HG03045 (cell line): ENCODE data around the gene PCDHB16.
"Not testable (repeated sequence)": the region's sequence is repeated elsewhere in the genome, so short reads cannot be mapped to it uniquely, and the experiment has no call there.

Source experiments
- ATAC-seq: cut with Tn5 transposase; IDR thresholded peaks from one replicate; pipeline ENCODE4 v1.9.1; 2021; ENCODE audit warnings: mild to moderate bottlenecking, moderate library complexity; ENCODE audit not compliant: unreplicated experiment

The PCDHB16 gene

GRCh38 chr5:141182248-141182647 lies at the start of gene PCDHB16:
TSS of gene PCDHB16 (plus strand) at chr5:141182387. CDS start at chr5:141182560, 173 bp downstream.
- ATAC-seq: no peak

DNA sequence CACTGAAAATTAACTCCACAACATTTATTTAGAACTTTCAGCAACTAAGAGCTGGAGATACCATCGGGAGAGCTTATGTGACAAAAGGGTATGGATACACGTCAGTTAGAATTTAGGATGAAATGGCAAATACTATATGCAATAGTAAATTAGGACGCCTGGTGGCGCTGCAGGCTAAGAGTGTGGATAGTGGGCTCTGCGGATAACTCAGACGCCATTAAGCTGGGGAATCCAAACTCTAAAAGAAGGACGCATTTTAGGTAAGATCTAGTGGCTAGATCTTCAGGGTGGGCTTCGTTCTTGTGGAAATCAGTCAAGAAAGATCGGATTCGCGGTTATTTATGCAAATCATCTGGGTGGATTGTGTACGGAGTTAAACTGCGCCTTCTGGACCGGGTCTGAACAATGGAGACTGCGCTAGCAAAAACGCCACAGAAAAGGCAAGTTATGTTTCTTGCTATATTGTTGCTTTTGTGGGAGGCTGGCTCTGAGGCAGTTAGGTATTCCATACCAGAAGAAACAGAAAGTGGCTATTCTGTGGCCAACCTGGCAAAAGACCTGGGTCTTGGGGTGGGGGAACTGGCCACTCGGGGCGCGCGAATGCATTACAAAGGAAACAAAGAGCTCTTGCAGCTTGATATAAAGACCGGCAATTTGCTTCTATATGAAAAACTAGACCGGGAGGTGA lies 47.0 kb upstream of the PCDHB16 start, which contains the start of gene PCDHB5:
Gene PCDHB5 (plus strand): TSS at position 177 of the 688 bp plus-strand sequence. CDS start 229 bp downstream, at position 406.
- no peak for ATAC-seq

GRCh38 chr5:141135718-141136266 lies 46.4 kb upstream of the PCDHB16 start:
- no peak for ATAC-seq

- ATAC-seq: not testable (repeated sequence)
Measured at GRCh38 chr5:141137346-141137745, 44.8 kb upstream of the PCDHB16 start.

GRCh38 chr5:141149812-141150211 lies 32.4 kb upstream of the PCDHB16 start, which contains the start of gene PCDHB6:
TSS of gene PCDHB6 (plus strand) at chr5:141150057. CDS start at chr5:141150258, 201 bp downstream.
- ATAC-seq: no peak

DNA sequence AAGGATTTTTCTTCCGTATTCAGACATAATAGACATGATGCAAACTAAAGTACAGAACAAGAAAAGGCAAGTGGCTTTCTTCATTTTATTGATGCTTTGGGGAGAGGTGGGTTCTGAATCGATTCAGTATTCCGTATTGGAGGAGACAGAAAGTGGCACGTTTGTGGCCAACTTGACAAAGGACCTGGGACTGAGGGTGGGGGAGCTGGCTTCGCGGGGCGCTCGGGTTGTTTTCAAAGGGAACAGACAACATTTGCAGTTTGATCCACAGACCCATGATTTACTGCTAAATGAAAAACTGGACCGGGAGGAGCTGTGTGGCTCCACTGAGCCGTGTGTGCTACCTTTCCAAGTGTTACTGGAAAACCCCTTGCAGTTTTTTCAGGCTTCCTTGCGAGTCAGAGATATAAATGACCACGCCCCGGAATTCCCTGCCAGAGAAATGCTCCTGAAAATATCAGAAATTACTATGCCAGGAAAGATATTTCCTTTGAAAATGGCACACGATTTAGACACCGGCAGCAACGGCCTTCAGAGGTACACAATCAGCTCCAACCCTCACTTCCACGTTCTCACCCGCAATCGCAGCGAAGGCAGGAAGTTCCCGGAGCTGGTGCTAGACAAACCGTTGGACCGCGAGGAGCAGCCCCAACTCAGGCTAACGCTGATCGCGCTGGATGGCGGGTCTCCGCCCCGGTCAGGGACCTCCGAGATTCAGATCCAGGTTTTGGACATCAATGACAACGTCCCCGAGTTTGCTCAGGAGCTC lies 31.8 kb upstream of the PCDHB16 start:
- no peak for ATAC-seq

DNA sequence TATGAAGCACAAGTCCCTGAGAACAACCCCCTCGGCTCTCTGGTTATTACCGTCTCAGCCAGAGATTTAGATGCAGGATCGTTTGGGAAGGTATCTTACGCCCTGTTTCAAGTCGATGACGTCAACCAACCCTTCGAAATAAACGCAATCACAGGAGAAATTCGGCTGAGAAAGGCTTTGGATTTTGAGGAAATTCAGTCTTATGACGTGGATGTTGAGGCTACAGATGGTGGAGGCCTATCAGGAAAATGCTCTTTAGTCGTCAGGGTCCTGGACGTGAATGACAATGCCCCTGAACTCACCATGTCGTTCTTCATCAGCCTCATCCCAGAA lies 31.2 kb upstream of the PCDHB16 start:
- ATAC-seq: no peak

GRCh38 chr5:141151632-141152031 lies 30.6 kb upstream of the PCDHB16 start:
- ATAC-seq: not testable (repeated sequence)

- ATAC-seq: not testable (repeated sequence)
Measured at GRCh38 chr5:141152096-141152495, 30.1 kb upstream of the PCDHB16 start.

DNA sequence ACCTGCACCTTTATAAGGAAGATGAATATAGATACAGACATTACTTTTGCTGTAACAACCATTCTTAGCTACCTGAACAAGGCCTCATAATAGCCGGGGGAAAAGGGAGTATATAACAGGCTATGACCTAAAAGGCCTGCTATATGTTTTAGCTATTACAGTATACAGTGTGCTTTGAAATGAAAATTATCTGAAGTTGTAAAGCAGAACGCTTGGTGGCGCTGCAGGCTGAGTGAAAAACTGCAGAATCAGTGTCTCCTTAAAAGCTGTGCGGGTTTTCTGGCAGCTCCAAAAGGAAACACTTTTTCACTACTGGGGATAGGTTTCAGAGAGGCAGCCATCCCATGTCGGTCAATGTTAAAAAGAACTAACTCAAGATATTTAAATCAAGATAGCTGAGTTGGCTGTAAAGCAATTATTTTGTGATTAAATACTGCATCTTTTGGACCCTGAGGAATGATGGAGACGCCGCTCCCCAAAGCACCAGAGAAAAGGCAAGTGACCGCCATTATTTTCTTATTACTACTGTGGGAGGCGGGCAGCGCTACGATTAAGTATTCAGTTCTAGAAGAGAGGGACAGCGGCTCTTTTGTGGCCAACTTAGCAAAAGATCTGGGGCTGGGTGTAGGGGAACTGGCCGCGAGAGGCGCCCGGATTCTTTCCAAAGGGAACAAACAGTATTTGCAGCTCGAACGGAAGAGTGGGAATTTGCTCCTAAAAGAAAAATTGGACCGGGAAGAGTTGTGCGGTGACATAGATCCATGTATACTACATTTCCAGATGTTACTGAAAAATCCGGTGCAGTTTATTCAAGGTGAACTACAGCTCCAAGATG lies 26.4 kb upstream of the PCDHB16 start:
- ATAC-seq: no peak

DNA sequence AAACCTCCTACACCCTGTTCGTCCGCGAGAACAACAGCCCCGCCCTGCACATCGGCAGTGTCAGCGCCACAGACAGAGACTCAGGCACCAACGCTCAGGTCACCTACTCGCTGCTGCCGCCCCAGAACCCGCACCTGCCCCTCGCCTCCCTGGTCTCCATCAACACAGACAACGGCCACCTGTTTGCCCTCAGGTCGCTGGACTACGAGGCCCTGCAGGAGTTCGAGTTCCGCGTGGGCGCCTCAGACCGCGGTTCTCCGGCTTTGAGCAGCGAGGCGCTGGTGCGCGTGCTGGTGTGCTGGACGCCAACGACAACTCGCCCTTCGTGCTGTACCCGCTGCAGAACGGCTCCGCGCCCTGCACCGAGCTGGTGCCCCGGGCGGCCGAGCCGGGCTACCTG lies 24.8 kb upstream of the PCDHB16 start:
- ATAC-seq: not testable (repeated sequence)

DNA sequence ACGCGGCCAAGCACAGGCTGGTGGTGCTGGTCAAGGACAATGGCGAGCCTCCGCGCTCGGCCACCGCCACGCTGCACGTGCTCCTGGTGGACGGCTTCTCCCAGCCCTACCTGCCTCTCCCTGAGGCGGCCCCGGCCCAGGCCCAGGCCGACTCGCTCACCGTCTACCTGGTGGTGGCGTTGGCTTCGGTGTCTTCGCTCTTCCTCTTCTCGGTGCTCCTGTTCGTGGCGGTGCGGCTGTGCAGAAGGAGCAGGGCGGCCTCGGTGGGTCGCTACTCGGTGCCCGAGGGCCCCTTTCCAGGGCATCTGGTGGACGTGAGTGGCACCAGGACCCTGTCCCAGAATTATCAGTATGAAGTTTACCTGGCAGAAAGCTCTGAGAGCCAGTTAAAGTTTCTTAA lies 24.3 kb upstream of the PCDHB16 start:
- not testable (repeated sequence) for ATAC-seq

DNA sequence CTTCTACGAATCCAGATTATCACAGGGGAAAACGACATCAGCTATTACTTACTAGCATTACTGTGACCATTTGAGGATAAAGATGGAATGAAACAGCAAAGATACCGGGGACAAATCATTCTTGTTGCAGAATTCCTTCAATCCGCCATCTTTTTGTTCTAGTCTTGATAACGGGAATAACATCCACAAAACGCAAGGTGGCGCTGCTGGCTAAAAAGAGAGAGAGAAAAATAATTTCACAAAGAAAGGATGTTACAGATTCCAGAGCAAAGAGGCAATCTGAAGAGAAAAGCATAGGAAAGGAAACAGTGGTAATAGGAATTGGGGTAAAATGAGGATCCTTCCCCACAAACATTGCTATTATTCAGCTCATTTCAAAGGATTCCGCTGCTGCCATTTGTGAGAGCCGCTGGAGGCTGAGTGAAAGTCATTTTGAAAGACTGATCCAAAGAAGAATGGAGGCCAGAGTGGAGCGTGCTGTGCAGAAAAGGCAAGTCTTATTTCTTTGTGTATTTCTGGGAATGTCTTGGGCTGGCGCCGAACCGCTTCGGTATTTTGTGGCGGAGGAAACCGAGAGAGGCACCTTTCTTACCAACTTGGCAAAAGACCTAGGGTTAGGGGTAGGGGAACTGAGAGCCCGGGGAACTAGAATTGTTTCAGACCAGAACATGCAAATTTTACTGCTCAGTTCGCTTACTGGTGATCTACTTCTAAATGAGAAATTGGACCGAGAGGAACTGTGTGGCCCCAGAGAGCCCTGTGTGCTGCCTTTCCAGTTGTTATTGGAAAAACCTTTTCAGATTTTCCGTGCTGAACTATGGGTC lies 9.6 kb upstream of the PCDHB16 start, which contains the start of gene PCDHB7:
Gene PCDHB7 (plus strand): TSS at position 264 of the 824 bp plus-strand sequence. CDS start 192 bp downstream, at position 456.
- no peak for ATAC-seq

DNA sequence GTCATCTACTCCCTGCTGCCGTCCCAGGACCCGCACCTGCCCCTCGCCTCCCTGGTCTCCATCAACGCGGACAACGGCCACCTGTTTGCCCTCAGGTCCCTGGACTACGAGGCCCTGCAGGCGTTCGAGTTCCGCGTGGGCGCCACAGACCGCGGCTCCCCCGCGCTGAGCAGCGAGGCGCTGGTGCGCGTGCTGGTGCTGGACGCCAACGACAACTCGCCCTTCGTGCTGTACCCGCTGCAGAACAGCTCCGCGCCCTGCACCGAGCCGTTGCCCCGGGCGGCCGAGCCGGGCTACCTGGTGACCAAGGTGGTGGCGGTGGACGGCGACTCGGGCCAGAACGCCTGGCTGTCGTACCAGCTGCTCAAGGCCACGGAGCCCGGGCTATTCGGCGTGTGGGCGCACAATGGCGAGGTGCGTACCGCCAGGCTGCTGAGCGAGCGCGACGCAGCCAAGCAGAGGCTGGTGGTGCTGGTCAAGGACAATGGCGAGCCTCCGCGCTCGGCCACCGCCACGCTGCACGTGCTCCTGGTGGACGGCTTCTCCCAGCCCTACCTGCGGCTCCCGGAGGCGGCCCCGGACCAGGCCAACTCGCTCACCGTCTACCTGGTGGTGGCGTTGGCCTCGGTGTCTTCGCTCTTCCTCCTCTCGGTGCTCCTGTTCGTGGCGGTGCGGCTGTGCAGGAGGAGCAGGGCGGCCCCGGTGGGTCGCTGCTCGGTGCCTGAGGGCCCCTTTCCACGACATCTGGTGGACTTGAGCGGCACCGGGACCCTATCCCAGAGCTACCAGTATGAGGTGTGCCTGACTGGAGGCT lies 7.7 kb upstream of the PCDHB16 start:
- ATAC-seq: not testable (repeated sequence)

- ATAC-seq: no peak
Measured at GRCh38 chr5:141175933-141176332, 6.3 kb upstream of the PCDHB16 start.

DNA sequence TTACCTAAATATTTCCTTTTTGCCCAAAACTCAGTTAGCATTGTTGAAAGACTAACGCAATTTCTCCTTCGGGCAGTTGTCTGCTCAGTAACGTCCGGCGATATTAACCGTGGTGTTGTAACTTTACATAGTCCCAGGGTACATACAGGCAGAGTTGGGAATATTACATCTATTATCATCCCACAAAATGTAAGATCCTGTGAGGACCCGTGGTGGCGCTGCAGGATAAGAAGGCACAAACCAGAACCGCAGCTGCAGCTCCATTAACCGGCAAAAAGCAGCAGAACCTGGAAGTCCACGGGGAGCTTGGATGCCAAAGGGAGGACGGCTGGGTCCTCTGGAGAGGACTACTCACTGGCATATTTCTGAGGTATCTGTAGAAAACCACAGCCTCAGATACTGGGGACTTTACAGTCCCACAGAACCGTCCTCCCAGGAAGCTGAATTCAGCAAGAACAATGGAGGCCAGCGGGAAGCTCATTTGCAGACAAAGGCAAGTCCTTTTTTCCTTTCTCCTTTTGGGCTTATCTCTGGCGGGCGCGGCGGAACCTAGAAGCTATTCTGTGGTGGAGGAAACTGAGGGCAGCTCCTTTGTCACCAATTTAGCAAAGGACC lies 4.5 kb upstream of the PCDHB16 start, which contains the start of gene PCDHB8:
Gene PCDHB8 (plus strand): TSS at position 214 of the 615 bp plus-strand sequence. CDS start 245 bp downstream, at position 459.
- not testable (repeated sequence) for ATAC-seq

- ATAC-seq: not testable (repeated sequence)
Measured at GRCh38 chr5:141179371-141179770, 2.8 kb upstream of the PCDHB16 start.

DNA sequence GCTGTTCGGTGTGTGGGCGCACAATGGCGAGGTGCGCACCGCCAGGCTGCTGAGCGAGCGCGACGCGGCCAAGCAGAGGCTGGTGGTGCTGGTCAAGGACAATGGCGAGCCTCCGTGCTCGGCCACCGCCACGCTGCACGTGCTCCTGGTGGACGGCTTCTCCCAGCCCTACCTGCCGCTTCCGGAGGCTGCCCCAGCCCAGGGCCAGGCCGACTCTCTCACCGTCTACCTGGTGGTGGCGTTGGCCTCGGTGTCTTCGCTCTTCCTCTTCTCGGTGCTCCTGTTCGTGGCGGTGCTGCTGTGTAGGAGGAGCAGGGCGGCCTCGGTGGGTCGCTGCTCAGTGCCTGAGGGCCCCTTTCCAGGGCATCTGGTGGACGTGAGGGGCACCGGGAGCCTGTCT lies 2.3 kb upstream of the PCDHB16 start:
- ATAC-seq: not testable (repeated sequence)
